NCI-H1694 treated with DMSO at 0.1 percent for 48 hours (cell line): ENCODE results near the gene MARCHF2.

Source experiments
- DNase-seq: peaks from one replicate; lab custom pipeline; 2025; lab: John Stamatoyannopoulos, UW

Gene MARCHF2

GRCh38 chr19:8387688-8388611 lies 25.2 kb upstream of the MARCHF2 start:
- no peak for DNase-seq

GRCh38 chr19:8388612-8388958 lies 24.5 kb upstream of the MARCHF2 start:
- DNase-seq = no peak

DNA sequence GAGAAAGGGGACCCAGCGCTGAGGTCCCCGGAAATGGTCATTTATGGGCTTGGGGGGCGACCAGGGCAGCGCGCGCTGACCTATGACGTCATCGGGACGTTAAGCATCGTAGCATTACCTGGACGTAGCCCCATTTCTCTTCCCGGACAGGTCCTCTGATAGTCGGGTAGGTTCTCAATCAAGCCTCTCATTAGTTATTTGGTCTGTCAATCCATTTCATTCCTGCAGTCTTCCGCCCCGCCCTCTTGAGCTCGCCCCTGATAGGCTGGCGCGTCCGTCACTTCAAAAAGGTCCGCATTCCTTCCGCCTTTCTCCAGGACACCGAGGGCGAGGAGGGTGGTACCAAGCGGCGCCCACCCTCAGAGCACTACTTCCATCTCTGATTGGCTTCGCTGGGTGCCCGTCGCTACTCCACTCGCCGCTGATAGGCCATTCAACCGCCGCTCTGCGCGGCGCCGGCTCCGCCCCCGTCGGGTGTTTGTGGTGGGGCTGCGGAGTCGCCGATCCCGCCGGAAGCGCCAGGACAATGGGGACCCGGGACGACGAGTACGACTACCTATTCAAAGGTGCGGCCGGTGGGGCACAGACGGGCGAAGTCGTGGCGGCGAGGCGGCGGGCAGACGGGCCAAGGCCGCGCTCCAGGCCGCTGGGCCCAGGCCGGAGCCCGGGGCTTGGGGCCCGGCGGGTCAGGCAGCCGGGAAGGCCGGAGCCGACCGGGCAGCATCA lies 23.1 kb upstream of the MARCHF2 start, which contains the start of gene RAB11B:
Gene RAB11B, plus strand, starts transcription at position 470 of the 726 bp plus-strand sequence. Its CDS starts 57 bp downstream, at position 527.
- DNase-seq = peak; percentile 98

GRCh38 chr19:8390617-8390981 lies 22.5 kb upstream of the MARCHF2 start:
- peak; percentile 61 for DNase-seq

DNA sequence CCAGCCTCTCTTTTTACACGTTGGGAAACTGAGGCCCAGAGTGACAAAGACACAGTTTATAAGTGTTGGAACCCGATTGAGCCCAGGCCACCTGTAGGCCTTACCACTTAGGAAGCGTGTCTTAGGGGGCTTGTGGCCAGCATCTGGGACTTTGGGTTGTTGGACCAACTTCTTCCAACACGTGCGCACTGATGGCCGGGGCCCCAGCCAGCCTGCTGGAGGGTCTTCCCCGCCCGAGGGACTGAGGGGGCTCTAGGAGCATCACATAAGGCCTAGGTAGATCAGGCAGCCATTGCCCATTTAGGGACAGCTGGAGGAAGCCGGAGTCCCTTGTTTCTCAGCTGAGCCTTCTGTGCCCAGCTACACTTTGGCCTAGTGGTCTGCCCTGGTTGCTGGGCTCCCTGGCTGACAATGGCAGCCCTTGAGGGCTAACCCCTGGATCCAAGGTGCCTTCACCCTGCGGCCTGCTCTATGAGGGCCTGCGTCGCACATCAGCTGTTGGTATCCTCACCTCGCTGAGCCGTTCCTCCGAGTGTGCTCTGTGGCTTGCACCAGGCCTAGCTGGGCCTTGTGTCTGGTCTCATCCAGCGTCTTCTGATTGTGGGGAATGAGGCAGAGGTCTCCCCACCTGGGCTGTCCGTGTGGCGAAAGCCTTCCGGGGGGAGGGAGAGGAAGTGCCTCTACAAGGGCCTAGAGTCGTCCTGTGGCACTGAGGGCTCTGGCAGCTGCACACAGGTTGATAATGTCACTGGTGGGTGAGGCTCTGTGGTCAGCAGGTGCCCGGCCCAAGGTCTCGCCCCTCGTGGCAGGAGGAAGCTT lies 21.7 kb upstream of the MARCHF2 start:
- no peak for DNase-seq

DNA sequence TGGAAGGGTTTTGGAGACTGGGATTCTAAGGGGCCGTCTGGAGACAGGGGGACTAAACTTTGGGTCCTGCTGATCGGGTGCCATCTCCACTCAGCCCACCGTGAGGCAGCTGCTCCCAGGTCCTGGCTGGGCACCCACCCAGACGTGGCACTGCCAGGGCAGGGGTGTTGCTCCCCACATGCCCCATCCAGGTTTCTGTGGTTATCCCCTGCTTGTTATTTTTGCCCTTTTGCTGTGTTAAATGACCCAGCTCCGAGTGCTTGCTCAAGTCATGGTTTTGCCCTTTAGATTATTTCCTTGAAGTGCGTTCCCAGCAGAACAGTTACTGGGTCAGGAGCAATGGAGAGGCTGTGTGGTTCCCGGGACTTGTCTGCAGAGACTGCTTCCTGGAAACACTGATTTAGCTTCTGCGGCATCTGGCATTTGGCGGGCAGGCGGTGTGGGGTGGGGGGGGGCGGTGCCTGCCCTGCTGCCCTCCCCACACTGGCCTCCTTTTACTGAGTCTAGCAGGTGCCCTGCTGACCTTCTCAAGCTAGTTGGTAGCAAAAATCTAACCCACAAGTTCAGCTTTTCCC lies 21.0 kb upstream of the MARCHF2 start:
- no peak for DNase-seq

- no peak for DNase-seq
Measured at GRCh38 chr19:8393192-8393870, 19.8 kb upstream of the MARCHF2 start.

- no peak for DNase-seq
Measured at GRCh38 chr19:8393871-8394250, 19.2 kb upstream of the MARCHF2 start.

DNA sequence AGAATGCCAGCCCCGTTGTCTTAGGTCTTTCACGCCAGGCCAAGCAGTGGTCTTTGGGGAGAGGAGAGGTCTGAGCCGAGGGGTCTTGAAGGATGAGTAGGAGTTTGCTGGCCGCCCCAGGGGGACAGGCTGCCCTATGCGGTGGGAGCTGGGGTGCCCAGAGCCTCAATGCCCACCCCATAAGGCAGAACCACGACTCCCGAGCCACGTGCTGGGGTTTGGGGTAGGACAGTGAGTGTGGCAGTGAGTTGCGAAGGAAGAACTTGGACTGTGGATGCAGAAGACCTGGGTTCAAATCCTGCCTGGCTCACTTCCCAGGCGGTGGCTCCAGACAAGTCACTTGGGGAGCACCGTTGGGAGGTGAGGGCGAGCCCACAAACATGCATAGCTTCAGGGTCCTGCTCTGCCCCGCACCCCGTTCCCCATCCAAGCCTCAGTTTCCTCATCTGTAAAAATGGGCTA lies 17.5 kb upstream of the MARCHF2 start:
- no peak for DNase-seq

DNA sequence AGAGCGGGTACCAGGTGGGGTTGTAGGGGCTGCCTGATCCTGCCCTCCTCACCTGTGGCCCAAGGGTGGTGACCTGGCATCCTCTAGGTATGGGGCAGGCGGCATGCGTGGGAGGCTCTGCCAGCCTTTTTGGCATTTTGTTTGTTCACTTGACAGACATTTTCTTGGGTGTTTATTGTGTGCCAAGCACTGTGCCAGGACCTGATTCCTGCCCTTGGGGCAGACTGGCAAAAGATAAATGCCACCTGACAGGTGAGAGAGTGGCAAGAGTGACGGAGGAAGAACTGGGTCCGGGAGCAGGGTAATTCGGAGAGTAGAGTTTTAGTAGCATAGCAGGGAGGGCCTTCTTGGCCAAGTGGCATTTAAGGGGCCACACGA lies 16.9 kb upstream of the MARCHF2 start:
- no peak for DNase-seq

- DNase-seq = peak; percentile 4
Measured at GRCh38 chr19:8396563-8397203, 16.4 kb upstream of the MARCHF2 start.

DNA sequence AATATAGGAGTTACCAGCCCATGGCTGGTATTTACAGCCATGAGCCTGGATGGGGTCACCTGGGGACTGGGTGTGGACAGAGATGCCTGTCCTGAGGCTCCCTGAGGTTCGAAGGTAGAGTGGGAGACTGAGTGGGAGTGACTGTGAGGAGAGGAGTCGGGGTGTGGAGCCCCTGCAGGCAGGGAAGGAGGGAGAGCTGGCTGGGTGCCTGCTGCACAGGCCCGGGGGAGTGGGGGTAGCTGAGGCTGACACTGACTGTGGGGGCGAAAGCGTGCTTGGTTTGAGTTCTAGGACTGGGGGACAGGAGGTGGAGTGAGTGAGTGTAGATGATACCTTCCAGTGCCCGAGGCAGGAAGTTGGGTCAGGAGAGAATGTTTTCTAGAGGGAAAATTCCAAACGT lies 15.8 kb upstream of the MARCHF2 start:
- DNase-seq = no peak

DNA sequence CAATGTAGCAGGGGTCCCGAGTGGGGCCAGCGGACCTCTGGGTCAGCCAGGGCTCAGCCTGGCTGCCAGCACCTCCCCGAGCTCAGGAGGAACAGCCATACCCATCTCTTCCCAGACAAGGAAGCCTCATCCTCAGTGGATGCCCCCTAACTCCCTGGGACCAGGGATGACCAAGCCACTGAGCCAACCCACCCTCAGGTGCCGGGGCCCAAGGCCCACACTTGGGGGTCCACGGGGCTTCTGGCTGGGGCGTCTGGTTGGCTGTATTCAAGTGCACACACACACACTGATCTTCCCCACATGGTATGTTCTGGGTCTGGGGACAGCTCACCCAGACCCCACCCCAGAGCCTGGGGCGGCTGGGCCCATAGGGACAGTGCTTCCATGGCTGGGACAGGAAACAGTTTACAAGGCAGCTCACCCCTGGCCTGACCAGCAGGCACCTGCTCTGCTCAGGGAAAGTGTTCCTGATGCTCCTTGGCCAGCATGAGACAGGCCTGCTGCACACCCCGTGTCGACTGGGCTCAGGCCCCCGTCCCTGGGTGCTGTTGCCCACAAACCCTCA lies 15.3 kb upstream of the MARCHF2 start:
- DNase-seq = no peak

DNA sequence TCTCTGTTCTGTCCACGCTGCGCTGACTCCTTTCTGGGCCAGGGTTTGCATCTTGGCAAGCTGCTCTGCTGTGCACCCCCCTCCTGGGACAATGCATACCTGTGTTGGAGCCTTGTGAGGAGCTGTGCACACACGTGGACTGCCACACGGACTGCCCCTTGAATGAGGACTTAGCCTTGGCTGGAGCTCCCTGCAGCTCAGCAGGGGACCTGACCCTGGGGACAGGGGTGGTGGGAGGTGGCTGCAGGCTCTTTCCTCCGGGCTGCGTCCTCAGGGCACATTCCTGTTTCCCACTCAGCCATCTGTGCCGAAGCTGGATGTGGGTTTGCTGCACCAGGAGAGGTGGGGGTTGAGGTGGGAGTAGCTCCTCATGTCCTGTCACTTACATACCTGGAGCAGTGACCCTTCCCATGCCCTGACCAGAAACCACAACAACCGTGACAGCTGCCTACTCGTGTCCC lies 14.8 kb upstream of the MARCHF2 start:
- no peak for DNase-seq

- DNase-seq = no peak
Measured at GRCh38 chr19:8399681-8400188, 13.4 kb upstream of the MARCHF2 start.

- no peak for DNase-seq
Measured at GRCh38 chr19:8401981-8402411, 11.1 kb upstream of the MARCHF2 start.

GRCh38 chr19:8403098-8403819 lies 9.8 kb upstream of the MARCHF2 start:
- no peak for DNase-seq

DNA sequence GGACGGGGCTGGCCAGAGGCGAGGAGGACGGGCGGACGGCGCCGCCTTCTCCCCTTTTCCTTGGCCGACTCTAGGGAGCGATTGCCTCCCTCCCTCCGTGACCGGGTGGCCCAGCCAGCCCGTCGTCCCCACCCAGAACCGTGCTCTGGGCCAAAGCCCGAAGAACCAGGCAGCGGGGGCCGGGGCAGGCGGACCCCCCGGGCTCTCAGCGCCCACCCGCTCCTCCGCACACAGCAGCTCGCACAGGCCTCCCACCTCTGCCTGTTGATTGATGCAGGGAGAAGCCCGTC lies 9.3 kb upstream of the MARCHF2 start:
- no peak for DNase-seq

DNA sequence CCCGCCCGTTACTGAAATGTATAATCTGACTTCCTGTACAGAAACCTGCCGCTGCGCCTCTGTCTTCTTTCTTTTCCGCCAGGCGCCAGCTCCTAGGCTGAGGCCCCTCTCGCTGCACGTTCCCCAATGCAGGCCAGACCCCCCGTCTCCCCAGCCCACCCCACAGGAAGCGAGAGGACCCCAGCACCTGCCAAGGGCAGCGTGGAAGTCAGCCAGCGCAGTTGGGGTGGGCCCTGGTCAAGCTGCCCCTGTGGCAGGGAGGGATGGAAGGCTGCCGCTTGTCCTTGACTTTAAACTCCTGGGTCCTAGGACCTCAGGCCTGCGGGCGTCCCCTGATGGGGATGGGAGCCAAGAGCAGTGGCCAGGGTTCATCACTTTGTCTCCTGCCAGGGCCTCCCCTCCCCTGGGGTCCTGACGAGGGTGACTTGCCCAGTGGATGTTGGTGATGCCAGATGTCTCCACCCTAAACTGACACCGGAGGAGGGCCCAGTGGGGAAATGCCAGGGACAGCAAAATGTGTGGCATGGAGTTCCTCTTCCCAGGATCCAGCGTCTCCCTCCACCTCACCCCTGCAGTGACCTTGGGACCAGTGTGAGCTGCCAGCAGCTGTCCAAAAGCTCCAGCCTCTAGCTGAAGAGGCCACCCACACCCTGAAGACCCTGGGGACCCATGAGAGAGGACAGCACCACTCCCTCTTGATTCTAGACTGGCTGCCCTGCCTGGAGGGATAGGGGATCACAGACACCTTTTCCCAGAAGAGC lies 8.5 kb upstream of the MARCHF2 start:
- no peak for DNase-seq
